Measurements from ENCODE around the gene SPRY4. TPM values are rescaled to one million over a fixed set of nuclear protein-coding genes. Genes with fewer than 3 reads are reported as not detected.

SPRY4 gene, protein sequence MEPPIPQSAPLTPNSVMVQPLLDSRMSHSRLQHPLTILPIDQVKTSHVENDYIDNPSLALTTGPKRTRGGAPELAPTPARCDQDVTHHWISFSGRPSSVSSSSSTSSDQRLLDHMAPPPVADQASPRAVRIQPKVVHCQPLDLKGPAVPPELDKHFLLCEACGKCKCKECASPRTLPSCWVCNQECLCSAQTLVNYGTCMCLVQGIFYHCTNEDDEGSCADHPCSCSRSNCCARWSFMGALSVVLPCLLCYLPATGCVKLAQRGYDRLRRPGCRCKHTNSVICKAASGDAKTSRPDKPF
- 2.0 TPM in 1 of 2 replicates, not detected in the other for total RNA-seq

DNA sequence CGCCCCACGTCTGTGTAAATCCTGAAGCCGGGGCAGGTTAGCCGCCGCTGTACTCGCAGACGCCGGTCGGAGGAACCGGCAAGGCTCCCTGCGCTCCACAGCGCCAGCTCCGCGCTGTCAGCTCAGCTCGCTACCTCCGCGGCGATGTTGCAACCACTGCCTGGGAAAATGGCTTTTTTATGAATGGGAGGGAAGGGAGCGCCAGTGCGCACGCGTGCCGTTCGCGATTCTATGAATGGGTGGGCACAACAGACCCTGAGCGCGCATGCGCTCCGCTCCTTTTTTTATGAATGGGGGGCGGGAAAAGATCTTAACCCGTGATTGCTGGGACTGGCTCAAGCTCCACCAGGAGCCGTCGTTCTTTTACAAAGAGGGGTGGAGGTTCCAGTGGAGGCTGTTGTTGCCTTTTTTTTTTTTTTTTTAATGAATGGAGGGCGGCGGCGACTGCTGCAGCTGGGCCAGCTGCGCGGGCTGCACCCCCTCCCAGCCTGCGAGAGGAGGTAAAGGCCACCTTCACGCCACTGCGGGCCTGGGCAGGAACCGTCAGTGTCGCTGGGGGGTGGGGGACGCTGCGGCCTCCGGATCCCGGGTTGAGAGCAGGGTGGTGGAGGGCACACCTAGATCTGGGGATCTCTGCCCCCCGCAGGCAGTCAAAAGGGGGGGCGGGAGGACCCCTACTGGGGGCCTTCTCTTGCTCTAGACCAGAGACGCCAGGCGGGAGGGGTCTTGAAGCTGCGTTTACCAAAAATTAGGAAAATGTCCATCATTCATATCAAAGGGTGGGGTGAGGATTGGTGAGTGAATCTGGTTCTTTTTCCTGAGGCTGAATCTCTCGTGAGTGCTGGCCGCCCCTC lies at the start of gene SPRY4:
Gene SPRY4, minus strand, starts transcription at position 151 of the 854 bp plus-strand sequence. CDS start 9,913 bp downstream, outside the sequence.

Small RNA genes lying within 50 kb of the gene (small RNA-seq; reads per million reads assigned to genes)
- gene RF02038 (not detected), gene RF02039 (not detected)

Other genes starting within 250 kb of the SPRY4 start
- gene NDFIP1, start 216.2 kb downstream of the SPRY4 start, total RNA-seq = 72.7 and 78.5 TPM in 2 replicates

All from placental epithelial cell (primary cell).